GM12874 (cell line): ENCODE results near the gene CD34.
A peak's percentile ranks its signal among the peaks of the same experiment; 100 is the strongest.

Source experiments
- TF ChIP-seq, protein P1 (sequence below): IDR thresholded peaks from 2 replicates; pipeline ENCODE4 v1.5.1; 2011; ENCODE audit warnings: low read depth, mild to moderate bottlenecking, control low read depth, low read length, moderate library complexity; ENCODE audit not compliant: insufficient read depth

The CD34 gene

DNA sequence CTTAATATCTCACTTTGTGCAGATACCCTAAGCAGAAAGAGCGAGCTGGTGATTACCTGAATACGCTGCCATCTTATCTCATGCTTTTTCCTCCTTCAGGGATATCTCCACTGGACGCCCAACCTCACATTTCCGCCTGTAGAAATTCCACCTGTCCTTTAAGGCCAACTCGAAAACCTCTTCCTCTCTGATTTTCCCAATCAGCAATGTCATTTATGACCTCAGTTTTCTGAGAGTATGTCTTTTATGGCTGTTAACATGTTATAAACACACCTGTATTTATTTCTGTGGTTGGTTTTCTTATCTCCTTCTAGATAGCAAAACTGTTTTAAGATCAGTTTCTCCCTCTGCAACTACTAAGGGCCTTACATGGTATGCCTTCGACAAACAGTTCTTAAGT lies 41.1 kb downstream of the CD34 start:
- TF ChIP-seq, protein P1, sequence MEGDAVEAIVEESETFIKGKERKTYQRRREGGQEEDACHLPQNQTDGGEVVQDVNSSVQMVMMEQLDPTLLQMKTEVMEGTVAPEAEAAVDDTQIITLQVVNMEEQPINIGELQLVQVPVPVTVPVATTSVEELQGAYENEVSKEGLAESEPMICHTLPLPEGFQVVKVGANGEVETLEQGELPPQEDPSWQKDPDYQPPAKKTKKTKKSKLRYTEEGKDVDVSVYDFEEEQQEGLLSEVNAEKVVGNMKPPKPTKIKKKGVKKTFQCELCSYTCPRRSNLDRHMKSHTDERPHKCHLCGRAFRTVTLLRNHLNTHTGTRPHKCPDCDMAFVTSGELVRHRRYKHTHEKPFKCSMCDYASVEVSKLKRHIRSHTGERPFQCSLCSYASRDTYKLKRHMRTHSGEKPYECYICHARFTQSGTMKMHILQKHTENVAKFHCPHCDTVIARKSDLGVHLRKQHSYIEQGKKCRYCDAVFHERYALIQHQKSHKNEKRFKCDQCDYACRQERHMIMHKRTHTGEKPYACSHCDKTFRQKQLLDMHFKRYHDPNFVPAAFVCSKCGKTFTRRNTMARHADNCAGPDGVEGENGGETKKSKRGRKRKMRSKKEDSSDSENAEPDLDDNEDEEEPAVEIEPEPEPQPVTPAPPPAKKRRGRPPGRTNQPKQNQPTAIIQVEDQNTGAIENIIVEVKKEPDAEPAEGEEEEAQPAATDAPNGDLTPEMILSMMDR, result no peak

DNA sequence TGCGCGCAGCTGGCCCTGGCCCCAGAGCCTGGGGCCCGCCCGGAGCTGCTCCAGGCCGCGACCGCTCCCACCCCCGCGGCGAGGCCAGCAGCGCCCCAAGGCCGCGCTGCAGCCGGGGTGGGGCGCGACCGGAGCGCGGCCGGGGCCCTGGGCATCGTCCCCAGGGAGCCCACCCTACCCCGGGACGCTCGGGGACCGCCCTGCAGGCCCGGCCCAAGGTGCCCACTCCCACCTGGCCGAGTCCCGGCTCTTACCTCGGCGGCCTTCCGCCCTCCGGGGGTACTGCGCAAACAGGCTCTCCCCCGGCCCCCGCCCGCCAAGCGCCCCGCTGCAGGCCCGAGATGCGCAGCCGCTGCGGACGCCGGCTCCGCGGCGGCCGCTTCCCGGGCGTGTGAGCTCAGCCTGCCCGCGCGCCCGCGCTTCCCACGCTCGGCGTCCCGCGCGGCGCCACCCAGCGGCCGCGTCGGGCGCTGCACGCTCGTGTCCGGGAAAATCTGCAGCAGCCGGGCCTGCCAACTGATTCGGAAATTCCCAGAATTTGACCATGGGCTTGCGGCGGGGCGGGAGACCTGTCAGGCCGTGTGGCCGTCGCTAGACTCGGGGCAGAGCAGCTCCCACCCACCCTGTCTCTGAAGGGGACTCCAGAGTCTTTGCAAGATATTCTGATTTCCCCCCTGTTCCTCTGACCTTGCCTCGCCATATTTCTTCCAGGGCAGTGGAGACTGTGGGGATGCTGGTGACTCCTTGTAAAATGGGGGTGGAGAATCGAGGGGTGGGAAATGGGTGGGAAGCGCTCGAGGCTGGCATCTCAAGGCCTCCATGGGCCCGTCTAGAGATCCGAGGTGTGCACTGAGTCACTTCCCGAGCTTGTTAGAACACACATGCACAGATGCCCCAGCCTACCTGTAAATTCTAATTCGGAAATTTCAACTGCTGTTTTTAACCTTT lies 41.9 kb downstream of the CD34 start:
- TF ChIP-seq, protein P1, result peak; percentile 85

DNA sequence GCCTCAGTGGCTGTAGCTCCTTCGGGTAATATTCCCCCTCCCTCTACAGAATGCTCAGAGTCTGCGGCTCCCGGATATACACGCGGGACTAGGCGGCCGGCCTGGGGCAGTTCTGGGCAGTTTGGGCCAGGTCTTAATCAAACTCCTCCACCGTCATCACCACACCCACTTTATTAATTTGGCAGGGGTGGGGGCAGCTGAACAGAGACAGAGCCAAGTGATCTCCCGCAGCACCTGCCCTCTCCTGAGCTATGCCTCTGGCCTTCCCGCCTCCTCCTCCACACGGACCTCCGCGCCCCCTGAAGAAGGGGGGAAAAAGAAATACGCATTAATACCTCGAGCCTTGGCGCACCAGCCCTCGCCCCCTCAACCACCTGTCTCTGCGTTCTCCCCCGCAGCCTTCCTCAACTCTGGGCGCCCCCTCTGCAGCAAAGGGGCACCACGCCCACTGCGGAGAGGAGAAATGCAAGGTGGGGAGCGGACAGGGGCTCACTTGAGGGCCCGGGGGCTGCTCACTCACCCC lies 42.6 kb downstream of the CD34 start:
- TF ChIP-seq, protein P1, result no peak

DNA sequence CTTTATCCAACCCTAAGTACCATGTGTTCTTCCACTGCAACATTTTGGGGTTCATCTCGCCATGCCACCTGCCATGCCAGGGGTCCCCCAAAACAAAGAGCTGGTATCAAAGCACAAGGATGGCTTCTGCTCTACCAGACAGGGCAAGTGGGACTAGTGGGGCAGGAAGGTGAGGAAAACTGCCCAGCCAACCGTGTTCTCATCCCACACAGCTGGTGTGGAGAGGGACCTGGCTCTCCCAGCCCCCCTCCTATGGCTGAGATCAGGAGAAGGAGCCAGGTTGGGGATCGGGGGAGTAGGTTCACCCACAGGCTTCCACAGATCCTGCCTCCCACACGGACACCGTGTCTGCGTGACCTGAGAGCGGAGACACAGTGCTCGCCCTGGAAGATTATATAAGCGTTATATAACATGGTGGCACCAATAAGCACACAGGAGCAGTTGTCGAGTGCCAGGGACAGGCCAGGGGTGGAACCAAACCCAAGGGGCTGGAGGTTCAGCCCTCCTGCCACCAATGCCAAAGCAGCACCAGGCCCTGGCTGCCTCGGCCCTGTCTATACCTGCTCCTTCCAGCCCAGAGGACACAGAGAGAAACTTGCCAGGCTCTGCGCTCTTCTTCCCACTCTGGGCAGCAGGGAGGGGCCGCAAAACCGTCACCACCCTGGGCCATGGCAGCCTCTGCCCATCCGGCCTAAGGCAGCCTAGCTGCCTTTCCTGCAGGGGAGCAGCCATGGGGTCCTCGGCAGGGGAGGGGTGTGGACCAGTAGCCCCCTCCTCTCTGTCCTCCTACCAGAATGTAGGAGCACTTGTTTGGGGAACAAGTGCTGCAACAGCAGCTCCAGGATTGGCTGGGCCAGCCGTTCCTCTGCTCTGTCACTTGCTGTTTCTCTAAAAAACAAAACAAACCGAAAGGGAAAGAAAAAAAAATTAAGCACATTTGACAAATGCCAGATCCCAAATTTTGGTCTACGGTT lies 43.5 kb downstream of the CD34 start:
- TF ChIP-seq, protein P1, result no peak

DNA sequence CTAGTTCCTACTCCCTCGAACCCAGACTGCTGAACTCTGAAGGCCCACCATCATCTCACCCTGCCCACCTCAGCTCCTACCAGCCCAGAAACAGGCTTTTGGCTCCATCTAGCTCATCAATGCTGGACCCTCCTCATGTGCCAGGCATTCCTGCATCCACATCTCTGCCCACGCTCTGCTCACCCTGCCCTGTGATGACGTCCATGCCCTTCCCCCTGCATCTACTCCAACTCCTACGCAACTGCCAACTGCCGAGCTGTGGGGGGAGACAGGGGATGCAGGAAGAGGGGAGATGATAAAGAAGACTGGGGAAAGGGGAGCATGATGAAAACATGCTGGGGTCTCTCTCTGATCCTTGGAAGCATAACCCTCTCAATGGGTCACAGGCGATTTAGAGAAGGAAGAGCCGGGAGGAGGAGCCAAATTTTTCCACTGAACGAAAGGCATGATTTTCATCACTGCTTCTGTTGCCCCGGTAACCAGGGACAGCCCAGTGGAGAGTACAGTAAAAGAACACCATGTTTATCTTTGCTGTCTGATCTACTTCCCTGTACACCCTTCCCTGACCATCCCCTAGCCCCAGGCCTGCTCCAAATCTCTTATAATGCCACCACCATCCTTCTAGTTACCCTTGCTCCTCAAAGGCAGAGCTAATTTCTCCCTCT lies 44.3 kb downstream of the CD34 start:
- TF ChIP-seq, protein P1, result no peak

DNA sequence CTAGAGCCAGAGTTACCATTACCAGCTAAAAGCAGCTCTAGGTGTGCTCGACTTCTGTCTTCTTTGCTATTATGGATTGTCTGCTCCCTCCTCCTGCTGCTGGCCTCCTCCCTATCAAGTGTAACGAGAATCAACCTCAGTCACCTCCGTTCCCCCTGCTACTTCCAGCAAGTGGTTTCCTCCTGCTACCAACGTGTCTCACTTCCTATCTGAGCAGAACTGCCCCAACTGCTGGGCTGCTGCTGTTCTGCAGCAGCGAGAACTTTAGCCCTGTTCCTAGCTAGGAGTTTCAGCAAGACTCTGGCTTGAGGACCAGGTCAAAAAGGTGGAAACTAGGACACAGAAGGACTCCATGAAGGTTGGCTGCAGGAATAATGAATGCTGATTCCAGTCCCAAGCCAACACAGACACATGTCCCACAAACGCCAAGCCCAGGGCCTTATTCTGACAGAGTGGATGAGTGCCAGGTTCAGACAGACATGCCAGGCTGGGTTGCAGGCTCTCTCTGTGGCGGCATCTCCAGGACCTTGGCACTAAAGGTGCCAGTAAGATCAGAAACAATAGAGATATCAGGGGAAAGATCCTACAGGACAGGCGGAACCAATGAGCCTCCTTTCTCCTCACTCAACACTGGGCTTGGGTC lies 46.9 kb downstream of the CD34 start:
- TF ChIP-seq, protein P1, result peak; percentile 34
